ENCODE measurements around the gene ERV3-1.
"Not testable (repeated sequence)": the region's sequence is repeated elsewhere in the genome, so short reads cannot be mapped to it uniquely, and the experiment has no call there.

DNA sequence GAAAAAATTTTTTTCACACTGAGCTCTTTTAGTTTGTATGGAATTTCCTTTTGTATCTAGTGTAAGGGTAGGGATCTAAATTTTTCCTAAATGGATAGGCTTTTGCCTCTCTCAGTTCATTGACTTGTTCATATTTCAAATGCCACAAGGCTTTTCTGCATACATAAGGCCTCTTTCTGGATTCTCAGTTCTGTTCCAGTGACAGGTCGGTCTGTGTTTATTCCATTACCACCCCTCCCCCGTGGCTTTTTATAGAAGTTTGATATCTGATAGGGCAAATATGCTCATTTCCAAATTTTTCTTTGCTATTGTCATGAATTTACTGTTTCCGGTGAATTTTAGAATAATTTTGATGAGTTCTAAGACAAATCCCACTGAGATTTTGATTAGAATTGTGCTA lies 45.2 kb upstream of the ERV3-1 start:
- not testable (repeated sequence) for TF ChIP-seq YY1 (tag by site-specific recombination; IDR thresholded peaks at IDR 0.05); ZNF184 (tag by site-specific recombination; IDR thresholded peaks at IDR 0.05); ZNF19 (tag by site-specific recombination; IDR thresholded peaks at IDR 0.05; ENCODE audit: low read depth); ZNF214 (tag by site-specific recombination; IDR thresholded peaks at IDR 0.05; ENCODE audit: borderline replicate concordance); ZNF600 (tag by site-specific recombination; IDR thresholded peaks at IDR 0.05); ZNF146 (tag by site-specific recombination; IDR thresholded peaks at IDR 0.05); HOXC10 (CRISPR knock-in tag; IDR thresholded peaks at IDR 0.05); IKZF3 (tag by site-specific recombination; IDR thresholded peaks at IDR 0.05)
- TF ChIP-seq, protein P1, sequence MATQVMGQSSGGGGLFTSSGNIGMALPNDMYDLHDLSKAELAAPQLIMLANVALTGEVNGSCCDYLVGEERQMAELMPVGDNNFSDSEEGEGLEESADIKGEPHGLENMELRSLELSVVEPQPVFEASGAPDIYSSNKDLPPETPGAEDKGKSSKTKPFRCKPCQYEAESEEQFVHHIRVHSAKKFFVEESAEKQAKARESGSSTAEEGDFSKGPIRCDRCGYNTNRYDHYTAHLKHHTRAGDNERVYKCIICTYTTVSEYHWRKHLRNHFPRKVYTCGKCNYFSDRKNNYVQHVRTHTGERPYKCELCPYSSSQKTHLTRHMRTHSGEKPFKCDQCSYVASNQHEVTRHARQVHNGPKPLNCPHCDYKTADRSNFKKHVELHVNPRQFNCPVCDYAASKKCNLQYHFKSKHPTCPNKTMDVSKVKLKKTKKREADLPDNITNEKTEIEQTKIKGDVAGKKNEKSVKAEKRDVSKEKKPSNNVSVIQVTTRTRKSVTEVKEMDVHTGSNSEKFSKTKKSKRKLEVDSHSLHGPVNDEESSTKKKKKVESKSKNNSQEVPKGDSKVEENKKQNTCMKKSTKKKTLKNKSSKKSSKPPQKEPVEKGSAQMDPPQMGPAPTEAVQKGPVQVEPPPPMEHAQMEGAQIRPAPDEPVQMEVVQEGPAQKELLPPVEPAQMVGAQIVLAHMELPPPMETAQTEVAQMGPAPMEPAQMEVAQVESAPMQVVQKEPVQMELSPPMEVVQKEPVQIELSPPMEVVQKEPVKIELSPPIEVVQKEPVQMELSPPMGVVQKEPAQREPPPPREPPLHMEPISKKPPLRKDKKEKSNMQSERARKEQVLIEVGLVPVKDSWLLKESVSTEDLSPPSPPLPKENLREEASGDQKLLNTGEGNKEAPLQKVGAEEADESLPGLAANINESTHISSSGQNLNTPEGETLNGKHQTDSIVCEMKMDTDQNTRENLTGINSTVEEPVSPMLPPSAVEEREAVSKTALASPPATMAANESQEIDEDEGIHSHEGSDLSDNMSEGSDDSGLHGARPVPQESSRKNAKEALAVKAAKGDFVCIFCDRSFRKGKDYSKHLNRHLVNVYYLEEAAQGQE (tag by site-specific recombination; IDR thresholded peaks at IDR 0.05): not testable (repeated sequence)
- TF ChIP-seq, protein P2, sequence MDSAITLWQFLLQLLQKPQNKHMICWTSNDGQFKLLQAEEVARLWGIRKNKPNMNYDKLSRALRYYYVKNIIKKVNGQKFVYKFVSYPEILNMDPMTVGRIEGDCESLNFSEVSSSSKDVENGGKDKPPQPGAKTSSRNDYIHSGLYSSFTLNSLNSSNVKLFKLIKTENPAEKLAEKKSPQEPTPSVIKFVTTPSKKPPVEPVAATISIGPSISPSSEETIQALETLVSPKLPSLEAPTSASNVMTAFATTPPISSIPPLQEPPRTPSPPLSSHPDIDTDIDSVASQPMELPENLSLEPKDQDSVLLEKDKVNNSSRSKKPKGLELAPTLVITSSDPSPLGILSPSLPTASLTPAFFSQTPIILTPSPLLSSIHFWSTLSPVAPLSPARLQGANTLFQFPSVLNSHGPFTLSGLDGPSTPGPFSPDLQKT (IDR thresholded peaks at IDR 0.05; ENCODE audit: borderline replicate concordance, low read depth, low read length): not testable (repeated sequence)
- TF ChIP-seq, protein P3, sequence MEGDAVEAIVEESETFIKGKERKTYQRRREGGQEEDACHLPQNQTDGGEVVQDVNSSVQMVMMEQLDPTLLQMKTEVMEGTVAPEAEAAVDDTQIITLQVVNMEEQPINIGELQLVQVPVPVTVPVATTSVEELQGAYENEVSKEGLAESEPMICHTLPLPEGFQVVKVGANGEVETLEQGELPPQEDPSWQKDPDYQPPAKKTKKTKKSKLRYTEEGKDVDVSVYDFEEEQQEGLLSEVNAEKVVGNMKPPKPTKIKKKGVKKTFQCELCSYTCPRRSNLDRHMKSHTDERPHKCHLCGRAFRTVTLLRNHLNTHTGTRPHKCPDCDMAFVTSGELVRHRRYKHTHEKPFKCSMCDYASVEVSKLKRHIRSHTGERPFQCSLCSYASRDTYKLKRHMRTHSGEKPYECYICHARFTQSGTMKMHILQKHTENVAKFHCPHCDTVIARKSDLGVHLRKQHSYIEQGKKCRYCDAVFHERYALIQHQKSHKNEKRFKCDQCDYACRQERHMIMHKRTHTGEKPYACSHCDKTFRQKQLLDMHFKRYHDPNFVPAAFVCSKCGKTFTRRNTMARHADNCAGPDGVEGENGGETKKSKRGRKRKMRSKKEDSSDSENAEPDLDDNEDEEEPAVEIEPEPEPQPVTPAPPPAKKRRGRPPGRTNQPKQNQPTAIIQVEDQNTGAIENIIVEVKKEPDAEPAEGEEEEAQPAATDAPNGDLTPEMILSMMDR (tag by site-specific recombination; IDR thresholded peaks at IDR 0.05): not testable (repeated sequence)
- TF ChIP-seq, protein P4, sequence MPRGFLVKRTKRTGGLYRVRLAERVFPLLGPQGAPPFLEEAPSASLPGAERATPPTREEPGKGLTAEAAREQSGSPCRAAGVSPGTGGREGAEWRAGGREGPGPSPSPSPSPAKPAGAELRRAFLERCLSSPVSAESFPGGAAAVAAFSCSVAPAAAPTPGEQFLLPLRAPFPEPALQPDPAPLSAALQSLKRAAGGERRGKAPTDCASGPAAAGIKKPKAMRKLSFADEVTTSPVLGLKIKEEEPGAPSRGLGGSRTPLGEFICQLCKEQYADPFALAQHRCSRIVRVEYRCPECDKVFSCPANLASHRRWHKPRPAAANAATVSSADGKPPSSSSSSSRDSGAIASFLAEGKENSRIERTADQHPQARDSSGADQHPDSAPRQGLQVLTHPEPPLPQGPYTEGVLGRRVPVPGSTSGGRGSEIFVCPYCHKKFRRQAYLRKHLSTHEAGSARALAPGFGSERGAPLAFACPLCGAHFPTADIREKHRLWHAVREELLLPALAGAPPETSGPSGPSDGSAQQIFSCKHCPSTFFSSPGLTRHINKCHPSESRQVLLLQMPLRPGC (tag by site-specific recombination; IDR thresholded peaks at IDR 0.05): not testable (repeated sequence)
- TF ChIP-seq, protein P5, sequence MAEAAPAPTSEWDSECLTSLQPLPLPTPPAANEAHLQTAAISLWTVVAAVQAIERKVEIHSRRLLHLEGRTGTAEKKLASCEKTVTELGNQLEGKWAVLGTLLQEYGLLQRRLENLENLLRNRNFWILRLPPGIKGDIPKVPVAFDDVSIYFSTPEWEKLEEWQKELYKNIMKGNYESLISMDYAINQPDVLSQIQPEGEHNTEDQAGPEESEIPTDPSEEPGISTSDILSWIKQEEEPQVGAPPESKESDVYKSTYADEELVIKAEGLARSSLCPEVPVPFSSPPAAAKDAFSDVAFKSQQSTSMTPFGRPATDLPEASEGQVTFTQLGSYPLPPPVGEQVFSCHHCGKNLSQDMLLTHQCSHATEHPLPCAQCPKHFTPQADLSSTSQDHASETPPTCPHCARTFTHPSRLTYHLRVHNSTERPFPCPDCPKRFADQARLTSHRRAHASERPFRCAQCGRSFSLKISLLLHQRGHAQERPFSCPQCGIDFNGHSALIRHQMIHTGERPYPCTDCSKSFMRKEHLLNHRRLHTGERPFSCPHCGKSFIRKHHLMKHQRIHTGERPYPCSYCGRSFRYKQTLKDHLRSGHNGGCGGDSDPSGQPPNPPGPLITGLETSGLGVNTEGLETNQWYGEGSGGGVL (tag by site-specific recombination; IDR thresholded peaks at IDR 0.05): not testable (repeated sequence)
- TF ChIP-seq, protein P6, sequence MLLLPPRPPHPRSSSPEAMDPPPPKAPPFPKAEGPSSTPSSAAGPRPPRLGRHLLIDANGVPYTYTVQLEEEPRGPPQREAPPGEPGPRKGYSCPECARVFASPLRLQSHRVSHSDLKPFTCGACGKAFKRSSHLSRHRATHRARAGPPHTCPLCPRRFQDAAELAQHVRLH (tag by site-specific recombination; IDR thresholded peaks at IDR 0.05): not testable (repeated sequence)

Measured in HEK293 (cell line).